Pancreas (tissue), 10 donors: Measurements from ENCODE around the gene MINDY4B. TPM values are rescaled to one million over a fixed set of nuclear protein-coding genes. Genes with fewer than 3 reads are reported as not detected.

Source experiments
- ATAC-seq, 4 donors: fragments of 200-7000 bp; cut with Tn5 transposase; one replicate each; pipeline versions ENCODE4 v1.8.0 to v1.9.1; 2020; ENCODE audit warnings: mild to moderate bottlenecking in 4 of 4, moderate library complexity in 4 of 4
- DNase-seq, 6 donors: peaks; one replicate each; pipeline ENCODE4 v3.0.0-alpha.2; 2020
- FAIRE-seq: peaks from 2 replicates; lab custom pipeline; 2012; peaks lifted over from hg19 to GRCh38; lab: Jason Lieb, UNC
- H3K27ac ChIP-seq, 4 donors: fragments of 200-600 bp; sonication (generic); 1 replicate in 3 of 4; 2 replicates in 1 of 4; pipeline versions ENCODE4 v1.5.0 to v1.8.0; 2020
- H3K27me3 ChIP-seq, 4 donors: fragments of 200-600 bp; one replicate each; pipeline ENCODE4 v1.8.0; 2021
- H3K36me3 ChIP-seq, 3 donors: fragments of 200-600 bp; sonication (generic) in 1 of 3; one replicate each; pipeline versions ENCODE4 v1.5.0 to v1.8.0; 2020 to 2021
- H3K4me1 ChIP-seq, 3 donors: fragments of 200-600 bp; one replicate each; pipeline ENCODE4 v1.8.0; 2021
- H3K4me3 ChIP-seq, 4 donors: fragments of 200-600 bp; sonication (generic) in 2 of 4; one replicate each; pipeline versions ENCODE4 v1.5.0 to v1.8.0; 2020 to 2021
- H3K9me3 ChIP-seq, 4 donors: fragments of 200-600 bp; one replicate each; pipeline ENCODE4 v1.8.0; 2021
- CTCF ChIP-seq, 4 donors: fragments of 200-600 bp; sonication (generic) in 3 of 4; IDR thresholded peaks; one replicate each; pipeline versions ENCODE4 v1.5.0 to v1.8.0; 2021; ENCODE audit warnings: antibody characterized with exemption in 4 of 4
- WGBS, 2 donors: extraction: QIAGEN DNeasy Blood & Tissue Kit; methylation state at CpG; one replicate each; pipeline ENCODE4 v1.1.7; 2013; 5-methylcytosine and 5-hydroxymethylcytosine counted together
- intact Hi-C, 3 donors: fragments of 100-400 bp; cut with DNase I; formaldehyde crosslinking; loops; one replicate each; pipeline versions ENCODE4 v1.11.1 to v1.14.2; 2022
- polyA plus RNA-seq, 2 donors: library from polyadenylated mRNA; stranded (reverse); fragments of 200-250 nt; gene quantifications; one replicate each; pipeline ENCODE4 v1.2.3, GENCODE V29; 2013
- total RNA-seq, 6 donors: library from RNA; stranded (reverse); fragmentation: NEBNext Ultra II Directional in 4 of 6; extraction: Animal tissue kit (Norgen Biotek cat#: 25700) in 4 of 6; gene quantifications; one replicate each; pipeline versions ENCODE4 v1.2.1 to v1.2.4, GENCODE V29; 2021 to 2023
- donor health status: healthy with polysubstance abuse.
- donor health status: DM: no; HTN: no; CAD: no; lungs with moderate emphysema.
- donor health status: DM: no; HTN: no; CAD: no.
- donor health status: control.
- donor health status: control.
- donor health status: Bipolar disorder and iron deficiency.
- donor health status: DM: yes; HTN: yes; CAD: no.
- donor health status: DM: no; HTN: no; CAD: no.
- donor health status: DM: no; HTN: no; CAD: no.
- donor health status: DM: yes; HTN: yes; CAD: no.

Gene MINDY4B
- total and polyA plus RNA-seq, 8 donors, result not detected

GRCh38 chr3:150829408-150829807 is 75.8 kb downstream of the MINDY4B start:
- TF ChIP-seq CTCF (IDR thresholded peaks at IDR 0.05), result no peak
- no peak overlapping the region for H3K27ac ChIP-seq
- FAIRE-seq (no peak), ATAC-seq (no peak), DNase-seq (no peak)
- WGBS, 2 donors, result 74 to 83% methylated on average over 6 of the region's 6 CpGs
- H3K4me3 ChIP-seq, result no peak overlapping the region
- H3K36me3 ChIP-seq, result no peaks in the 10 kb centered on the region
- H3K4me1 ChIP-seq, result no peaks in the 10 kb centered on the region
- no peaks in the 10 kb centered on the region for H3K9me3 ChIP-seq
- intact Hi-C loops, result no loop called here
- H3K27me3 ChIP-seq, result no peaks in the 10 kb centered on the region

- Histone ChIP-seq H3K27ac (no peak overlapping the region), H3K4me1 (no peaks in the 10 kb centered on the region), H3K9me3 (no peaks in the 10 kb centered on the region), H3K36me3 (no peaks in the 10 kb centered on the region), H3K27me3 (no peaks in the 10 kb centered on the region), H3K4me3 (no peak overlapping the region)
- no peak for DNase-seq
- no peak for ATAC-seq
- no peak for TF ChIP-seq CTCF (IDR thresholded peaks at IDR 0.05)
- intact Hi-C loops, result no loop called here
- WGBS, 2 donors, result 92% methylated on average over 2 of the region's 2 CpGs
- no peak for FAIRE-seq
These were observed 76.2 kb downstream of the MINDY4B start for GRCh38 chr3:150828997-150829396.

GRCh38 chr3:150828261-150828660 is 77.0 kb downstream of the MINDY4B start:
- no peaks in the 10 kb centered on the region for H3K27me3 ChIP-seq
- no peak for DNase-seq
- no peaks in the 10 kb centered on the region for H3K9me3 ChIP-seq
- no peak for TF ChIP-seq CTCF (IDR thresholded peaks at IDR 0.05)
- intact Hi-C loops, result no loop called here
- ATAC-seq, result no peak
- no peak overlapping the region for H3K27ac ChIP-seq
- no peaks in the 10 kb centered on the region for H3K36me3 ChIP-seq
- no peak overlapping the region for H3K4me3 ChIP-seq
- no peaks in the 10 kb centered on the region for H3K4me1 ChIP-seq
- WGBS, 2 donors, result 86 to 88% methylated on average over 1 of the region's 1 CpG
- FAIRE-seq, result no peak

- Histone ChIP-seq H3K4me3 (no peak overlapping the region), H3K27ac (no peak overlapping the region), H3K27me3 (no peaks in the 10 kb centered on the region), H3K4me1 (no peaks in the 10 kb centered on the region), H3K9me3 (no peaks in the 10 kb centered on the region), H3K36me3 (no peaks in the 10 kb centered on the region)
- ATAC-seq (no peak), FAIRE-seq (no peak), DNase-seq (no peak)
- 87 to 92% methylated on average over 12 of the region's 12 CpGs for WGBS, 2 donors
- TF ChIP-seq CTCF (IDR thresholded peaks at IDR 0.05), result no peak
- intact Hi-C loops, result no loop called here
These were observed 78.6 kb downstream of the MINDY4B start for GRCh38 chr3:150826466-150827282.

- no peak for TF ChIP-seq CTCF (IDR thresholded peaks at IDR 0.05)
- DNase-seq (peak in 1 of 6 donors; percentile 7), FAIRE-seq (no peak), ATAC-seq (peak in 3 of 4 donors; percentile 16 to 43 (median 29))
- no peaks in the 10 kb centered on the region for H3K9me3 ChIP-seq
- intact Hi-C loops, result no loop called here
- H3K36me3 ChIP-seq, result no peaks in the 10 kb centered on the region
- H3K27me3 ChIP-seq, result no peaks in the 10 kb centered on the region
- H3K27ac ChIP-seq, result no peak overlapping the region
- H3K4me1 ChIP-seq, result no peaks in the 10 kb centered on the region
- H3K4me3 ChIP-seq, result no peak overlapping the region
- 38 to 45% methylated on average over 7 of the region's 7 CpGs for WGBS, 2 donors
These were observed 79.3 kb downstream of the MINDY4B start for GRCh38 chr3:150825916-150826377.
